IPS-NIHi7 (cell line): ENCODE data around the gene APOOL.

Experiments used
- DNase-seq: peaks from one replicate; pipeline ENCODE4 v3.0.0; 2012; ENCODE audit warnings: mixed read lengths; ENCODE audit errors: extremely low spot score

Gene APOOL

GRCh38 chrX:85084770-85085393 is 81.2 kb downstream of the APOOL start:
- DNase-seq, result peak; percentile 38

- no peak for DNase-seq
These were observed 85.7 kb downstream of the APOOL start for GRCh38 chrX:85089321-85089840.

GRCh38 chrX:85107407-85107806 is 103.7 kb downstream of the APOOL start:
- DNase-seq, result no peak

- DNase-seq, result no peak
These were observed 104.5 kb downstream of the APOOL start for GRCh38 chrX:85108165-85108564.

- peak; percentile 56 for DNase-seq
These were observed 105.6 kb downstream of the APOOL start for GRCh38 chrX:85109235-85109634.

- peak; percentile 10 for DNase-seq
These were observed 107.7 kb downstream of the APOOL start for GRCh38 chrX:85111347-85111746.

GRCh38 chrX:85112293-85112692 is 108.6 kb downstream of the APOOL start:
- no peak for DNase-seq

- no peak for DNase-seq
These were observed 110.1 kb downstream of the APOOL start for GRCh38 chrX:85113746-85114145.

GRCh38 chrX:85114171-85114570 is 110.5 kb downstream of the APOOL start:
- DNase-seq, result no peak

GRCh38 chrX:85114776-85115175 is 111.1 kb downstream of the APOOL start:
- DNase-seq, result no peak

- no peak for DNase-seq
These were observed 111.6 kb downstream of the APOOL start for GRCh38 chrX:85115252-85115651.

GRCh38 chrX:85136409-85136808 is 132.7 kb downstream of the APOOL start:
- no peak for DNase-seq

- DNase-seq, result no peak
These were observed 135.7 kb downstream of the APOOL start for GRCh38 chrX:85139422-85139821.

GRCh38 chrX:85140964-85141363 is 137.3 kb downstream of the APOOL start:
- DNase-seq, result no peak
